Measurements from ENCODE around the gene ADK.

The ADK gene

GRCh38 chr10:74431816-74432215 lies 280.8 kb downstream of the ADK start:
- TF ChIP-seq CTCF (IDR thresholded peaks at IDR 0.05): no peak

GRCh38 chr10:74432841-74433594 lies 282.0 kb downstream of the ADK start:
- no peak for TF ChIP-seq CTCF (IDR thresholded peaks at IDR 0.05)

More at GRCh38 chr10:74431816-74432215, 280.8 kb downstream of the ADK start:
- DNase-seq (ENCODE audit: low spot score): no peak
- no peak overlapping the region for H3K27ac ChIP-seq
- no peak overlapping the region for H3K4me3 ChIP-seq

GRCh38 chr10:74433595-74433956 lies 282.6 kb downstream of the ADK start:
- TF ChIP-seq CTCF (IDR thresholded peaks at IDR 0.05): no peak
- no peak overlapping the region for H3K4me3 ChIP-seq
- no peak overlapping the region for H3K27ac ChIP-seq
- no peak for DNase-seq (ENCODE audit: low spot score)

More at GRCh38 chr10:74432841-74433594, 282.0 kb downstream of the ADK start:
- DNase-seq (ENCODE audit: low spot score): no peak
- no peak overlapping the region for H3K27ac ChIP-seq
- H3K4me3 ChIP-seq: no peak overlapping the region

- H3K27ac ChIP-seq: no peak overlapping the region
- H3K4me3 ChIP-seq: no peak overlapping the region
- no peak for DNase-seq (ENCODE audit: low spot score)
- no peak for TF ChIP-seq CTCF (IDR thresholded peaks at IDR 0.05)
Observed at GRCh38 chr10:74433993-74434392, 283.0 kb downstream of the ADK start.

GRCh38 chr10:74434547-74434946 lies 283.5 kb downstream of the ADK start:
- no peak for TF ChIP-seq CTCF (IDR thresholded peaks at IDR 0.05)
- DNase-seq (ENCODE audit: low spot score): no peak
- Histone ChIP-seq H3K4me3 (no peak overlapping the region), H3K27ac (no peak overlapping the region)

GRCh38 chr10:74436523-74437170 lies 285.6 kb downstream of the ADK start:
- no peak for TF ChIP-seq CTCF (IDR thresholded peaks at IDR 0.05)
- Histone ChIP-seq H3K27ac (no peak overlapping the region), H3K4me3 (no peak overlapping the region)
- DNase-seq (ENCODE audit: low spot score): no peak

GRCh38 chr10:74437822-74438221 lies 286.8 kb downstream of the ADK start:
- Histone ChIP-seq H3K4me3 (no peak overlapping the region), H3K27ac (no peak overlapping the region)
- DNase-seq (ENCODE audit: low spot score): no peak
- TF ChIP-seq CTCF (IDR thresholded peaks at IDR 0.05): no peak

All from coronary artery (tissue), 2 donors.